HG03196 (cell line): ENCODE measurements around the gene A2ML1.
"Not testable (repeated sequence)": the region's sequence is repeated elsewhere in the genome, so short reads cannot be mapped to it uniquely, and the experiment has no call there.

Experiments
- ATAC-seq: cut with Tn5 transposase; IDR thresholded peaks from one replicate; pipeline ENCODE4 v1.9.1; 2021; ENCODE audit not compliant: unreplicated experiment

The A2ML1 gene

GRCh38 chr12:8847435-8847834 is 25.0 kb downstream of the A2ML1 start:
- ATAC-seq: no peak

GRCh38 chr12:8849876-8850275 is 27.5 kb downstream of the A2ML1 start:
- no peak for ATAC-seq

- no peak for ATAC-seq
Observed at GRCh38 chr12:8852119-8852518, 29.7 kb downstream of the A2ML1 start.

DNA sequence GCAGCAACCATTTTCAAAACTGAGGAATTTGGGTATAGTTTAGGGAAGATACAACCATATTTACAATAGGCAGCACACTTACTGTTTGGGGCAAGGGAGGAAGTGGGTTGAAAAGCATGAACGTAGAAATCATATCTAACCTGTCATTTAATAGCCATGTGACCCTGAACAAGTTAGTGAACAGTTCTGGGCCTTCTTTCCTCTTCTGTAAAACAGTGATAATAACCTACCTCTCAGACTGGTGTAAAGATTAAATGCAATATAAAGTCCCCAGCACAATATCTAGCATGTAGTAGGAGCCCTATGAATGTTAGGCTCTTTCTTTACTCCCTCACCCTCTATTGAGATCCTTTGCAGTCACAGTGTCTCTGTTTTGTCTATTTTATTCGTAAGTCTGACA is 33.5 kb downstream of the A2ML1 start:
- ATAC-seq: no peak

- ATAC-seq: not testable (repeated sequence)
Observed at GRCh38 chr12:8859448-8859847, 37.0 kb downstream of the A2ML1 start.

DNA sequence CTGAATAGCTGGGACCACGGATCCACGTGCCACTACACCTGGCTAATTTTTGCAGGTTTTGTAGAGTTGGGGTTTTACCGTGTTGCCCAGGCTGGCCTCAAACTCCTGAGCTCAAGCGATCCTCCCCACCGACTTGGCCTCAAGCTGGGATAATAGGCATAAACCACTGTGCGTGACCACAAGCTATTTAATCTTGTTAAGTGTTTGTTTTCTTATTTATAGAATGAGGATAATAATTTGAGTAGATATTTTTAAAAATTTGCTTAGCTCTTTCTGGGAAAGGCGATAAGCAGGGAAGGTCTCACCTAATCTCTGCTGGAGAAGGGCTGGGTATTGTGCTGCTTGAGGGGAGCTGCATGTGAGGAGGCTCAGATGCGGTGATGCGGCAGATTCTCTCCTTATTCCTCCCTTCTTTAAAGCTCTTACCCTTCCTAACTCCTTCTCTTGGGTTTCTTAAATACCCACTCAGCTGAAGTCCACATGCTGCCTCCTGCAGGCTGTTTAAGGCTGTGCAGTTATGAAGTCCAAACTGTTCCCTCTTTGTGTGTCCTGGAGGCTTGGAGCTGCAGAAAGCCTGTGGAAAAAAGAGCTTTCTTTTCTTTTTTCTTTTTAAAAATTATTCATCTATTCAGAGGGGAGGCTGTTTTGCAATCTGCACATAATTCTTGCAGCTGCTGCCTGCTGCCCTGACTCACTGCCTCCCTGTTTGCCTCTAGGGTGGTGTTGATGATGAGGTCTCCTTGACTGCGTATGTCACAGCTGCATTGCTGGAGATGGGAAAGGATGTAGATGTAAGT is 37.9 kb downstream of the A2ML1 start:
- ATAC-seq: no peak

- no peak for ATAC-seq
Observed at GRCh38 chr12:8866429-8866828, 44.0 kb downstream of the A2ML1 start.

DNA sequence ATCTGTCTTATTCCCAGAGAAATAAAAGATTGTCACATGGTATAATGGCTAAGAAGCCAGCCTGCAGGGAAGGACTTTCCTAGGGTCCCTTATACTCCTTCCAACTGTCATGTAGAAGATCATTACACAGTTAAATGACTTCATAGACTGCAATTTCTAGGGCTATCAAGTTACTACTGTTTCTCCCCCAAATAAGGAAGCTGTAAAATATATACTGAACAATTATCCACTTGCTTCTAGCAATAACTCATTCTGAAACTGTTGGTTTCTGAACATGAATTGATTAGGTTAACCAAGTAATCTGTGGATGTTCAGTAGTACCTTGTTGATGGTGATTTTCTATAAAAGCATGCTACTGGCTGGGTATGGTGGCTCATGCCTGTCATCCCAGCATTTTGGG is 44.6 kb downstream of the A2ML1 start:
- no peak for ATAC-seq

DNA sequence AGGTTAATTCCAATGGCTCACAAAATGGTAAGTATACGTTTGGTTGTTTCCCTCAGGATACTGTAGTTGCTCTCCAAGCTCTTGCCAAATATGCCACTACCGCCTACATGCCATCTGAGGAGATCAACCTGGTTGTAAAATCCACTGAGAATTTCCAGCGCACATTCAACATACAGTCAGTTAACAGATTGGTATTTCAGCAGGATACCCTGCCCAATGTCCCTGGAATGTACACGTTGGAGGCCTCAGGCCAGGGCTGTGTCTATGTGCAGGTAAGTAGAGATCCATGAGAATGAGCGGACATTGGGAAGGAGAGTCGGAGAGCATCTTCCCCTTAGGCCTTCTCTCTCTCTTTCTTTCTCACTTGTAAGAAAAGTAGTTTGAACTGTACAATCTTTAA is 45.4 kb downstream of the A2ML1 start:
- ATAC-seq: no peak

DNA sequence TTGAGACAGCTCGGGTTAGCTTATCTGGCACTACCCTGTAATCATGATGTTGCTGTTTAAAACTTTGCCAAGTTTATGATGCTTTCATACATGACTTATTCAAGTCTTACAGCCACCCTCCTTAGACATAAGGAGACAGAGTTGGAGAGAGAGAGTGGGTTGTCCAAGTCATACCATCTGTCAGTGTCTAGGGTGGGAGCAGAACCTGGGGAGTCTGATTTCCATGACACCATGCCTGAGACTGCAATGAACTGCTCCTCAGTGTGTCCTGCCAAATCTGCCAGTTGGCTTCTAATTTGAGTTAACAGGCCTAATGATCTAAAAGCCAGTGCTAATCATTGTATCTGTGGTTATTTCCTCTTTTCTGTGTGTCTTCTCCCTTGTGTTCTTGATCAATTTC is 48.2 kb downstream of the A2ML1 start:
- no peak for ATAC-seq

GRCh38 chr12:8871068-8871467 is 48.6 kb downstream of the A2ML1 start:
- ATAC-seq: no peak

DNA sequence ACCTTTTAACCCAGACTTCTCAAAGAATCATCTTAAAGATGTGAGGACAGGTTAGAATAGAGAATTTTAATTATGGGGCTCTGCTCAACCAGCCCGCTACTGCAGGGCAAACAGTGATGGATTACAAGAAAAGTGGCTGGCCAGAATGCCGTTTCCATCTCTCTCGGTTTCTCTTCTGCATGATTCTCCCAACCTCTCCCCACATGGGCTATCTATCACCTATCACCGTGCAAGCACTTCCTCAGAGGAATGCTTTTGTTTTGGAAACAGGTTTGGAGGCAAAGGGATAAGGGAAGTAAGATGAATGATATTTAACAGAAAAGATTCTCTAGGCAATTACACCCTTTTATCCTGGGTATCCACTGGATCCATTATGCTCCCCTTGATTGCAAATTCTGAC is 54.5 kb downstream of the A2ML1 start:
- no peak for ATAC-seq

GRCh38 chr12:8886502-8887284 is 64.3 kb downstream of the A2ML1 start:
- ATAC-seq: no peak

- no peak for ATAC-seq
Observed at GRCh38 chr12:8887285-8887715, 64.9 kb downstream of the A2ML1 start.

DNA sequence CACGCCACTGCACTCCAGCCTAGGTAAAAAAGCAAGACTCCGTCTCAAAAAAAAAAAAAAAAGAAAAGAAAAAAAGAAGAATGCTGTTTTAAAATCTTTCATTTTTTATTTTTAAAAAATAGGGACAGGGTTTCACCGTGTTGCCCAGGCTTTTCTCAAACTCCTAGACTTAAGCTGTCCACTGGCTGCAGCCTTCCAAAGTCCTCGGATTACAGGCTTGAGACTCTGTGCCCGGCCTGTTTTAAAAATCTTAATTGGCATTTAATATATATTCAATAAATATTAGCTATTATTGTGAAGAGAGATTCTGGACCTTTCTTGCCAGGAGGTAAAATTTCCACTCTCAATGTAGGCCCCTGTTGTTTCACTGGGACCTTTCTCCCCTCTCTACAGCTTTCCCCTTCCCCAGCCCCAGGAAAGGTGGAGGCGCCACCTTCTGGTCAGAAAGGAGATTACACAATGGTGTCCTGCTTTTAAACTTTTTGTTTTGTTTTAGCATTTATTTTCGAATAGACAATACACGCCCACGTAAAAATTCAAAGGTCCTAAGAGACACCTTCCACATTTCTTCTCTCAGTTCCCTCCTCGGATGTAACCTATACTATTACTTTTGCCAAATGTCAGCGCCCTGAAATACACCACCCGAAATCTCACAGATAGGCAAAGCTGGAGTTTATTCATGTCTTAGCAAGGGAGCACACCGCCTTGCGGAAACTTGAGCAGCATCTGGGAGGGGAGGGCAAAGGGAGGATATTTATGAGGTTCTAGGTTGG is 68.1 kb downstream of the A2ML1 start:
- no peak for ATAC-seq

DNA sequence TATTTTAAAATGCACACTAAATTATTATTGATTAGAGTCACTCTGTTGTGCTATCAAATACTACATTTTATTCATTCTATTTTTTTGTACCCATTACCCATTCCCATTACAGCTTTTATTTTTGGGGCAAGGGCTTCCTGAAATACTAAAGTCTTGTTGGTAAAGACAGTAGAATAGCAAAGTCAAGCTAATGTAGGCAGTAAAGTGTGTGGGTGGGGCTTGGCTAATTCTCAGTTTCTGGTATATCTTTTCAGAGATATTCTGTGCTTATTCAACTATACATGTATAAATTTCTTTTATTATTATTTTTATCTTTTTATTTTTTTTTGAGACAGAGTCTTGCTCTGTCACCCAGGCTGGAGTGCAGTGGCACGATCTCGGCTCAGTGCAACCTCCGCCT is 69.6 kb downstream of the A2ML1 start:
- no peak for ATAC-seq

DNA sequence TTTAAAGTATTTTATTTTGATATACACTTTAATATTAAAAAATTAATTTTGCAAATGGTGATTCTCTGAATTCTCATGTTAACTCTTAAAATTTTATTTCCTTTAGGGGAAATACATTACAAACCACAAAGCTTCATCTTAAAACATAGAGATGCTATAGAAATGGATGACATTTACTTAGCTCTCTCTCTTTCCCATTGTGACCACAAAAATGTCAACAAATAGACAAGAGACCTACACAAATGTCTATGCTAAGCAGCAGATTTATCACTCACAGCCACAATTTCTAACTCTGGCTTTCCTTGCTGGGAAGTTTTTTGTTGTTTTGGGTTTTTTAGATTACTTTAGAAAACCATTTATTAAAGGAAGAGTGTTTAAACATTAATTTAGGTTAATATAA is 72.0 kb downstream of the A2ML1 start:
- no peak for ATAC-seq

DNA sequence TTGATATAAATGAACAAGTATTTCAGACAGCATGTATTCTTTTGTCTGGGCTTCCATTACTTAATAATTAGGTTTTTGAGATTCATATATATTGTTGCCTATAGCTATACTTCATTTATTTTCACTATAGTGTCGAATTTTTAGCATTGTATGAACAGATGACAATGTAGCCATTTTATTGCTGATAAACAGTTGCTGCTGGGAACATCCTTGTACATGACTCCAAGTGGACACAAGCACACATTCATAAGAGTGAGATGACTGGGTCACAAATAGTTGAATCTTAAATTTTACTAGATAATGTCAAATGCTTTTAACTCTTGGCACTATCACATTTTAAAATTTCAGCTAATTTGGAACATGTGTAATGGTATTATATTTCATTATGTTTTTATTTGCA is 72.6 kb downstream of the A2ML1 start:
- no peak for ATAC-seq

DNA sequence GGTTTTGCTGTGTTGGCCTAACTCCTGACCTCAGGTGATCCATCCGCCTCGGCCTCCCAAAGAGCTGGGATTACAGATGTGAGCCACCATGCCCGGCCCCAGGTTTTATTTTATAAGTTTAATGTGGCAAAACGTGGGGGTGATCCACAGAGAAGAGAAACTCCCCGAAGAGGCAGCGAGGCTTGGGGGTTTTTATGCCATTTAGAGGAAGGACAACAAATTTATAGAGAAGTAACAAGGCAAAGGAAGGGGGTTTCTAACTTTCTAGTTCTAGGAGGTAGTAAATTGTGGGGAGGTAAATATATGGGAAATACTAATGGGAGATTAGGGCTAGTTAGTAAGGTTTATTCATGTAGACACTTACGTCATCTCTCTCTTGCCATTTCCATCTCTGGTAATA is 74.7 kb downstream of the A2ML1 start:
- ATAC-seq: no peak

GRCh38 chr12:8899830-8900229 is 77.4 kb downstream of the A2ML1 start:
- no peak for ATAC-seq

DNA sequence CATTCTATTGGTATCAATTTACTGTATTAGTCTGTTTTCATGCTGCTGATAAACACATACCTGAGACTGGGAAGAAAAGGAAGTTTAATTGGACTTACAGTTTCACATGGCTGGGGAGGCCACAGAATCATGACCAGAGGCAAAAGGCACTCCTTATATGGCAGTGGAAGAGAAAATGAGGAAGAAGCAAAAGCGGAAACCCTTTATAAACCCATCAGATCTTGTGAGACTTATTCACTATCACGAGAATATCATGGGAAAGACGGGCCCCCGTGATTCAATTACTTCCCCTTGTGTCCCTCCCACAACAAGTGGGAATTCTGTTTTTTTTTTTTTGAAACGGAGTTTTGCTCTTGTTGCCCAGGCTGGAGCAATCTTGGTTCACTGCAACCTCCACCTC is 80.3 kb downstream of the A2ML1 start:
- not testable (repeated sequence) for ATAC-seq

DNA sequence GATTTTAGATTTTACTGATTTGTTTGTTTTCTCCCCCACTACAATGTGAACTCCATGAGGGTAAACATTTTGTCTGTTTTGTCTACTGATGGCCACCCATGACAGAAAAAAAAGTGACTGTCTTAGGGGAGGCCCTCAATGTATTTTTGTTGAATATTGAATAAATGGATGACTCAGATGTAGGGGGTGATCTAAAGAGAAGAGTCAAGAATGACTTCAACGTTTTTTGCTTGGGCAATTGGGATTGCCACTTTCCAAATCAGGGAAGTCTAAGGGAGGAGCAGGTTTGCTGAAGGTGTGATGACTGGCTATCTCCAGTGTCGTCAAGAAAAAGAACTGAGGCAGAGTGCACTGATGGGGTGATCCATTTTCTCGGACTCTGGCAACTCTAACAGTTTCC is 81.2 kb downstream of the A2ML1 start:
- no peak for ATAC-seq
